Stomach (tissue), 9 donors: Measurements from ENCODE around the gene CGB1. TPM values are rescaled to one million over a fixed set of nuclear protein-coding genes. Genes with fewer than 3 reads are reported as not detected.
A peak's percentile ranks its signal among the peaks of the same experiment; 100 is the strongest.
"Not testable (repeated sequence)": the region's sequence is repeated elsewhere in the genome, so short reads cannot be mapped to it uniquely, and the experiment has no call there.

ENCODE experiments used
- DNase-seq, 2 donors: peaks; one replicate each; pipeline versions ENCODE4 v3.0.0 to v3.0.0-alpha.2; 2013 to 2019
- H3K27ac ChIP-seq, 5 donors: fragments of 200-600 bp in 4 of 5; sonication (generic) in 4 of 5; one replicate each; pipeline ENCODE4 v1.5.1; 2013 to 2019; ENCODE audit warnings: mild to moderate bottlenecking in 1 of 5, moderate library complexity in 1 of 5
- H3K27me3 ChIP-seq, 3 donors: fragments of 200-600 bp; sonication (generic); one replicate each; pipeline ENCODE4 v1.5.1; 2017 to 2019; ENCODE audit warnings: mixed run types in 1 of 3
- H3K36me3 ChIP-seq, 4 donors: fragments of 200-600 bp; sonication (generic); 1 replicate in 3 of 4; 2 replicates in 1 of 4; pipeline ENCODE4 v1.5.1; 2016 to 2019
- H3K4me1 ChIP-seq, 4 donors: fragments of 200-600 bp; sonication (generic); one replicate each; pipeline ENCODE4 v1.5.1; 2016 to 2019
- H3K4me3 ChIP-seq, 4 donors: fragments of 200-600 bp; sonication (generic) in 3 of 4; one replicate each; pipeline ENCODE4 v1.5.1; 2016 to 2019; ENCODE audit warnings: mild to moderate bottlenecking in 1 of 4
- H3K9me3 ChIP-seq, 4 donors: fragments of 200-600 bp; sonication (generic); one replicate each; pipeline ENCODE4 v1.5.1; 2016 to 2019
- CTCF ChIP-seq, 7 experiments: fragments of 450-650 bp in 4 of 7; fragments of 200-600 bp in 3 of 7; sonication (generic) in 3 of 7; IDR thresholded peaks; one replicate each; pipeline ENCODE4 v1.5.1; 2016 to 2019; ENCODE audit warnings: antibody characterized with exemption in 7 of 7, control low read depth in 2 of 7, mild to moderate bottlenecking in 1 of 7
- EP300 ChIP-seq: sonication (generic); formaldehyde crosslinking; IDR thresholded peaks from one replicate; pipeline ENCODE4 v1.6.1; 2017; ENCODE audit warnings: antibody characterized with exemption
- POLR2A ChIP-seq, 4 donors: fragments of 450-650 bp; IDR thresholded peaks; one replicate each; pipeline ENCODE4 v1.6.1; 2016; ENCODE audit warnings: antibody characterized with exemption in 4 of 4, control low read depth in 2 of 4, mild to moderate bottlenecking in 1 of 4, moderate library complexity in 1 of 4
- POLR2AphosphoS5 ChIP-seq, 3 donors: sonication (generic); formaldehyde crosslinking; IDR thresholded peaks; one replicate each; pipeline ENCODE4 v1.6.1; 2016; ENCODE audit warnings: antibody characterized with exemption in 3 of 3
- WGBS, 5 donors: extraction: QIAGEN DNeasy Blood & Tissue Kit in 3 of 5; methylation state at CpG; one replicate each; pipeline versions ENCODE4 v1.1.5 to v1.1.7; 2013 to 2018; 5-methylcytosine and 5-hydroxymethylcytosine counted together
- intact Hi-C: fragments of 100-400 bp; cut with DNase I; formaldehyde crosslinking; loops from one replicate; pipeline ENCODE4 v1.15.1; 2023; ENCODE audit warnings: low total_unique reads
- polyA plus RNA-seq, 3 donors: library from polyadenylated mRNA; stranded (reverse); fragments of 200-250 nt; gene quantifications; one replicate each; pipeline ENCODE4 v1.2.3, GENCODE V29; 2013
- total RNA-seq, 5 donors: library from RNA; depleted of rRNA; stranded (reverse); fragments of >200 nt; gene quantifications; one replicate each; pipeline versions ENCODE4 v1.1.0 to v1.2.3, GENCODE V29; 2014 to 2016
- donor health status: healthy with polysubstance abuse.
- donor health status: Bipolar disorder and iron deficiency.
- donor health status: healthy.

CGB1 gene
- total and polyA plus RNA-seq, 8 donors: not detected

- peak overlapping the region; percentile 83 to 98 (median 89) for H3K4me3 ChIP-seq
- H3K9me3 ChIP-seq: no peaks in the 10 kb centered on the region
- intact Hi-C loops: no loop called here
- DNase-seq: no peak
- H3K27ac ChIP-seq: peak overlapping the region; percentile 85 to 94 (median 92)
- H3K4me1 ChIP-seq: peaks cover 24 to 44% (median 40%) of the 10 kb centered on the region in 4 donors
- H3K27me3 ChIP-seq: no peaks in the 10 kb centered on the region
- peak; percentile 31 for TF ChIP-seq EP300
- TF ChIP-seq CTCF (IDR thresholded peaks at IDR 0.05): no peak
- TF ChIP-seq POLR2A (IDR thresholded peaks at IDR 0.05): no peak
- peaks cover 10 to 25% (median 22%) of the 10 kb centered on the region in 4 donors for H3K36me3 ChIP-seq
- 37 to 58% (median 41%) methylated on average over 25 to 26 of the region's 26 CpGs for WGBS, 5 donors
These were observed 47.7 kb upstream of the CGB1 start for GRCh38 chr19:49084206-49085019.

- TF ChIP-seq CTCF (IDR thresholded peaks at IDR 0.05): no peak
- no peak for TF ChIP-seq EP300
- TF ChIP-seq POLR2AphosphoS5 (IDR thresholded peaks at IDR 0.05): no peak
- no peak for TF ChIP-seq POLR2A (IDR thresholded peaks at IDR 0.05)
- intact Hi-C loops: no loop called here
- Histone ChIP-seq H3K4me3 (no peak overlapping the region), H3K9me3 (no peaks in the 10 kb centered on the region), H3K36me3 (no peaks in the 10 kb centered on the region), H3K27me3 (no peaks in the 10 kb centered on the region), H3K4me1 (peaks cover 4 to 14% (median 11%) of the 10 kb centered on the region in 4 donors), H3K27ac (no peak overlapping the region)
- DNase-seq: no peak
- WGBS, 5 donors: 77 to 100% (median 86%) methylated on average over 1 of the region's 1 CpG
These were observed 44.6 kb upstream of the CGB1 start for GRCh38 chr19:49081273-49081672.

- intact Hi-C loops: no loop called here
- peaks cover 0 to 9% (median 7%) of the 10 kb centered on the region in 4 donors for H3K4me1 ChIP-seq
- no peaks in the 10 kb centered on the region for H3K36me3 ChIP-seq
- TF ChIP-seq EP300: no peak
- TF ChIP-seq CTCF (IDR thresholded peaks at IDR 0.05): no peak
- TF ChIP-seq POLR2AphosphoS5 (IDR thresholded peaks at IDR 0.05): no peak
- TF ChIP-seq POLR2A (IDR thresholded peaks at IDR 0.05): no peak
- no peaks in the 10 kb centered on the region for H3K9me3 ChIP-seq
- H3K27ac ChIP-seq: no peak overlapping the region
- no peak for DNase-seq
- H3K4me3 ChIP-seq: no peak overlapping the region
- WGBS, 5 donors: 74 to 92% (median 86%) methylated on average over 4 of the region's 4 CpGs
- H3K27me3 ChIP-seq: no peaks in the 10 kb centered on the region
These were observed 43.7 kb upstream of the CGB1 start for GRCh38 chr19:49080392-49080791.

- Histone ChIP-seq H3K27me3 (peaks cover 8 to 48% (median 43%) of the 10 kb centered on the region in 3 donors), H3K4me1 (peaks cover 5 to 14% (median 7%) of the 10 kb centered on the region in 4 donors)
- peak in 5 of 7 experiments; percentile 69 to 80 (median 77) for TF ChIP-seq CTCF (IDR thresholded peaks at IDR 0.05)
- H3K4me3 ChIP-seq, H3K9me3 ChIP-seq, H3K27ac ChIP-seq, H3K36me3 ChIP-seq, intact Hi-C loops: not testable (repeated sequence)
- WGBS, 5 donors: 9 to 19% (median 14%) methylated on average over 7 to 9 of the region's 9 CpGs
- DNase-seq: peak; percentile 75 to 82
These were observed 38.2 kb upstream of the CGB1 start for GRCh38 chr19:49074869-49075268.
